ENCODE results near the gene RAP2B.

The RAP2B gene

DNA sequence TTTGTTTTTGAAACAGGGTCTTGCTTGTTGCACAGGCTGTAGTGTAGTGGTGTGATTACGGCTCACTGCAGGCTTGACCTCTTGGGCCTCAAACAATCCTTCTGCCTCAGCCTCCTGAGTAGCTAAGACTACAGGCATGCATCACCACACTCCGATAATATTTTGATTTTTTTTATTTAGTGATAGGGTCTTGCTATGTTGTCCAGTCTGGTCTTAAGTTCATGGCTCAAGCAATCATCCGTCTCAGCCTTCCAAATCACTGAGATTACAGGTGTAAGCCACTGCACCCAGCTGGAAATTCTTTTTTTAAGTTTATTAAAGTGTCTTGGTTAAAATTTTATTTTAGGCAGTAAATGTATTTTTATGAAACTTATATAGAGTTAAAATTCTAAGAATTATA lies 32.2 kb upstream of the RAP2B start:
- H3K4me3 ChIP-seq (ENCODE audit: low read depth, low read length), result no peak overlapping the region
- no peak for DNase-seq (ENCODE audit: low read depth)
- TF ChIP-seq POLR2A (IDR thresholded peaks at IDR 0.05; ENCODE audit: extremely low read depth, insufficient read length) (no peak), MYC (IDR thresholded peaks at IDR 0.05; ENCODE audit: low read depth, low read length) (no peak)
- TF ChIP-seq, protein P1, sequence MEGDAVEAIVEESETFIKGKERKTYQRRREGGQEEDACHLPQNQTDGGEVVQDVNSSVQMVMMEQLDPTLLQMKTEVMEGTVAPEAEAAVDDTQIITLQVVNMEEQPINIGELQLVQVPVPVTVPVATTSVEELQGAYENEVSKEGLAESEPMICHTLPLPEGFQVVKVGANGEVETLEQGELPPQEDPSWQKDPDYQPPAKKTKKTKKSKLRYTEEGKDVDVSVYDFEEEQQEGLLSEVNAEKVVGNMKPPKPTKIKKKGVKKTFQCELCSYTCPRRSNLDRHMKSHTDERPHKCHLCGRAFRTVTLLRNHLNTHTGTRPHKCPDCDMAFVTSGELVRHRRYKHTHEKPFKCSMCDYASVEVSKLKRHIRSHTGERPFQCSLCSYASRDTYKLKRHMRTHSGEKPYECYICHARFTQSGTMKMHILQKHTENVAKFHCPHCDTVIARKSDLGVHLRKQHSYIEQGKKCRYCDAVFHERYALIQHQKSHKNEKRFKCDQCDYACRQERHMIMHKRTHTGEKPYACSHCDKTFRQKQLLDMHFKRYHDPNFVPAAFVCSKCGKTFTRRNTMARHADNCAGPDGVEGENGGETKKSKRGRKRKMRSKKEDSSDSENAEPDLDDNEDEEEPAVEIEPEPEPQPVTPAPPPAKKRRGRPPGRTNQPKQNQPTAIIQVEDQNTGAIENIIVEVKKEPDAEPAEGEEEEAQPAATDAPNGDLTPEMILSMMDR (IDR thresholded peaks at IDR 0.05; ENCODE audit: low read depth, low read length), result no peak
- TF ChIP-seq, protein P2, sequence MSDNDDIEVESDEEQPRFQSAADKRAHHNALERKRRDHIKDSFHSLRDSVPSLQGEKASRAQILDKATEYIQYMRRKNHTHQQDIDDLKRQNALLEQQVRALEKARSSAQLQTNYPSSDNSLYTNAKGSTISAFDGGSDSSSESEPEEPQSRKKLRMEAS (IDR thresholded peaks at IDR 0.05; ENCODE audit: low read depth, low read length), result no peak

DNA sequence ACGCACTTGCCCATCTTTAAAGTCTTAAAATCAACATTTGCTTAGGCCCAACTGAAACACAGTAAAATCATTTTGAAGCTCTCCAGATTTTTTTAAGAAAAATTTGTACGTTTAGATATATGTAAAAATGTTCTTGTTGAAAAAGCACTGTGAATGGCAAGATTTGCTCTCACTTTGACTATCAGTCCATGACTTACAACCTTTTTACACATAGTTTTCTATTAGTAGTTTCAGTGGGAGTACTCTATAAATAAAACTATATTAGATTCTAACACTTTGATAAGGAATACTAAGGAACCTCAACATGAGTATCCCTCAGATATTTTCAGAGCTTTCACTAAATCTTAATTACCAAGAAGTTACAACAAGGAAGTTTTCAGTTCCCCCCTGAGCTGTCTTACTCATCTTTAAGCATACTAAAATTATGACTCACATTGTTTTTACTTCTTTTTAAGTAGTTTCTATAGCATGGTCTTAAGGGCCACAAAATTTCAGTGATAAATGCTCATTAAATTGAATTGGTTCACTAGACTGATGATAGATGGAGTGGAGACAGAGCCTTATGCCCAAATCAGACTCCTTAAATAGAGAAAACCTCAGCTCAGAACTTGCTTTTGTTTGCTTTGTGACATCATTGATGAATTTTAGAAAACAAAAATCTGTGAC lies 31.6 kb upstream of the RAP2B start:
- peak; percentile 26 for DNase-seq (ENCODE audit: low read depth)
- H3K4me3 ChIP-seq (ENCODE audit: low read depth, low read length), result no peak overlapping the region
- TF ChIP-seq POLR2A (IDR thresholded peaks at IDR 0.05; ENCODE audit: extremely low read depth, insufficient read length) (no peak), MYC (IDR thresholded peaks at IDR 0.05; ENCODE audit: low read depth, low read length) (no peak)
- TF ChIP-seq, protein P2 (IDR thresholded peaks at IDR 0.05; ENCODE audit: low read depth, low read length), result no peak
- TF ChIP-seq, protein P1 (IDR thresholded peaks at IDR 0.05; ENCODE audit: low read depth, low read length), result no peak

DNA sequence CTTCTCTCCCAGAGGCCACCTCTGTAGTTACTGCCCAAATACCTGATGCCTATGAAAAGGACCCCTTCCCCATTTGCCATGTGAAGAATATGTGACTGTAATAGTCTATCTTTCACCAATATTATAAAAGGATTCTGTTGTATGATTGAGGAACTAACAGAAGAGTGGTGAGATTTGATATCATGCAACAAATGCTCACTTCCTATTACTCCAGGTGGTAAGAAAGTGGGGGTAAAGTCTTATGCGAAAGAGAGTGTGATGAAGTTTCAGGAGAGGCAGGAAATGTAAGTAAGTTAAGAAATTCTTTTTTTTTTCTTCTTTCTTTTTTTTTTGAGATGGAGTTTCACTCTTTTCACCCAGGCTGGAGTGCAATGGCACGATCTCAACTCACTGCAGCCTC lies 24.4 kb upstream of the RAP2B start:
- peak; percentile 8 for DNase-seq (ENCODE audit: low read depth)

DNA sequence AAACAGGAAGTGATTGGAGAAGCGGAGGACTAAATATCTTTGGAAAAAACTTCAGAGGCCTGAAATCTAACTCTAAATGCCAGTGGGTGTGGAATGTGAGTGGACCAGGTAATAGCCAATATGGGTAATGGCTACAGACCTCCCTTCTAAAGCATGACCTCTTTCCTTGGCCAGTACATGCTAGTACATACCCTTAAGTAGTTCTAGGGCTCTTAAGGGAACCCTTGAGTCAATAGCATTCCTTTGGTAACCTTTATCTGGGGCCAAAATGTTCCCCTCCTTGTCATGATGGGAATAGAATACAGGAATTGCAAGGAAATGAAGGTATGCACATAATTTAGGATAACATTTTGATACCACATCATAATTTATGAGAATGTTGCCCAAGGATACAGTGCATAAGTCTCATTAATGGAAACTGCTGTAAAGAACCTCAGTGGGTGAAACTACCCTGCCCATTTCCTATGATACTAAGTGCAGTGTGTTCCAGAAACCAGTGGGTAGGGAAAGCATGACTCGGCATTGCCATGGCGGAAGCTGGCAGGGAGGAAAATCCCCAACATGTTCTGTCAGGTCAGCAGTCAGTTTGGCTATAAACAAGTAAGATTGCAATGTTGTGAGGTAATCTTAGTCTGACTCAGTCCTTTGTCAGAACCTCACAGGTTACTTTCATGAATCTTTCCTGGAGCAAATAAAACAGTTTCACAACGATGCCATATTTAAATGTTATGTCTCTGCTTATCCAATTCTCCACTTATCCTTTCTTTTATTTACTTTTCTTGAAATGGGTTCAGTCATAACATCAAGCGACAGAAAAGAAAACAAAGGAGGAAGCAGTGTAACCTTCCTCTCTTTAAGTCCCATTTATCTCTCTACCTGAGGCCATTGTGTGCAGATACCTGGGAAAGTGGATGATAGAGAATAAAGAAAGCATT lies 23.5 kb upstream of the RAP2B start:
- TF ChIP-seq, protein P1 (IDR thresholded peaks at IDR 0.05; ENCODE audit: low read depth, low read length), result no peak
- TF ChIP-seq POLR2A (IDR thresholded peaks at IDR 0.05; ENCODE audit: extremely low read depth, insufficient read length) (no peak), MYC (IDR thresholded peaks at IDR 0.05; ENCODE audit: low read depth, low read length) (no peak)
- TF ChIP-seq, protein P2 (IDR thresholded peaks at IDR 0.05; ENCODE audit: low read depth, low read length), result no peak
- H3K4me3 ChIP-seq (ENCODE audit: low read depth, low read length), result no peak overlapping the region
- peak; percentile 59 for DNase-seq (ENCODE audit: low read depth)

More for the DNA sequence above, 24.4 kb upstream of the RAP2B start:
- H3K4me3 ChIP-seq (ENCODE audit: low read depth, low read length), result no peak overlapping the region
- no peak for TF ChIP-seq MYC (IDR thresholded peaks at IDR 0.05; ENCODE audit: low read depth, low read length)
- no peak for TF ChIP-seq POLR2A (IDR thresholded peaks at IDR 0.05; ENCODE audit: extremely low read depth, insufficient read length)
- TF ChIP-seq, protein P2 (IDR thresholded peaks at IDR 0.05; ENCODE audit: low read depth, low read length), result no peak
- TF ChIP-seq, protein P1 (IDR thresholded peaks at IDR 0.05; ENCODE audit: low read depth, low read length), result no peak

DNA sequence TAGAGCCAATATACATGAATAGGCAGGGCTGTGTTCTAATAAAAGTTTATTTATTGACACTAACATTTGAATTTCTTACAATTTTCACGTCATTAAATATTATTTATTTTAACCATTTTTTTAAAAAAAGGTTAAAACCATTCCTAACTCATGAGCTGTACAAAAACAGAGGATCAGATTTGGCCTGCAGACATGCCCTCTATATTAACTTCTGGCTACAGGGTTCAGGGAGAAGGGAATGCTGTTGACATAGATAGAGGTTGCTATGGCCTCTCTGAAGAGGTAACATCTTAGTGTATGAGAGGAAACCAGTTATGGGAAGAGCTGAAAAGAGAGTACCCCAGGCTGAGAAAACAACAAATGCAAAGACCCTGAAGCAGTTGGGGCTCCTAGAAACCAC lies 19.1 kb upstream of the RAP2B start:
- TF ChIP-seq, protein P1 (IDR thresholded peaks at IDR 0.05; ENCODE audit: low read depth, low read length), result no peak
- TF ChIP-seq MYC (IDR thresholded peaks at IDR 0.05; ENCODE audit: low read depth, low read length), result no peak
- TF ChIP-seq, protein P2 (IDR thresholded peaks at IDR 0.05; ENCODE audit: low read depth, low read length), result no peak
- DNase-seq (ENCODE audit: low read depth), result no peak
- H3K4me3 ChIP-seq (ENCODE audit: low read depth, low read length), result no peak overlapping the region
